GM18498 (cell line): ENCODE data around the gene NHSL1.

Source experiments
- ATAC-seq: cut with Tn5 transposase; IDR thresholded peaks from one replicate; pipeline ENCODE4 v1.9.1; 2021; ENCODE audit warnings: mild to moderate bottlenecking, moderate library complexity; ENCODE audit not compliant: unreplicated experiment

Gene NHSL1

DNA sequence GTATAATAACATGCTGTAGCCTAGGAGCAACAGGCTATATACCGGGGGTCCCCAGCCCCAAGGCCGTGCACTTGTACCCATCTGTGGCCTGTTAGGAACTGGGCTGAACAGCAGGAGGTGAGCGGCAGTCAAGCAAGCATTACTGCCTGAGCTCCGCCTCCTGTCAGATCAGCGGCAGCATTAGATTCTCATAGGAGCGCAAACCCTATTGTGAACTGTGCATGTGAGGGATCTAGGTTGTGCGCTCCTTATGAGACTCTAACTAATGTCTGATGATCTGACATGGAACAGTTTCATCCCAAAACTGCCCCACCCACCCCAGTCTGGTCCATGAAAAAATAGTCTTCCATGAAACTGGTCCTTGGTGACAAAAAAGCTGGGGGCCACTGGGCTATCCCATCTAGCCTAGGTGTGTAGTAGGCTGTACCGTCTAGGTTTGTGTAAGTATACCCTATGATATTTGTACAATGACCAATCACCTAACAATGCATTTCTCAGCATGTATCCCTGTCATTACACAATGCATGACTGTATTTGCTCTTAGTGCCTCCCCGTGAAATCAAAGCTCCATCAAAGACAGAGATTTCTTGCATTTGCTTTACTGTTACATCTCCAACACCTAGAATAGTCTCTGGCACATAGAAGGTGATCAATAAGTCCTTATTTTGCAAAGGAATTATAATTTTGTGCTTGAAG, 30.8 kb downstream of the NHSL1 start:
- no peak for ATAC-seq

DNA sequence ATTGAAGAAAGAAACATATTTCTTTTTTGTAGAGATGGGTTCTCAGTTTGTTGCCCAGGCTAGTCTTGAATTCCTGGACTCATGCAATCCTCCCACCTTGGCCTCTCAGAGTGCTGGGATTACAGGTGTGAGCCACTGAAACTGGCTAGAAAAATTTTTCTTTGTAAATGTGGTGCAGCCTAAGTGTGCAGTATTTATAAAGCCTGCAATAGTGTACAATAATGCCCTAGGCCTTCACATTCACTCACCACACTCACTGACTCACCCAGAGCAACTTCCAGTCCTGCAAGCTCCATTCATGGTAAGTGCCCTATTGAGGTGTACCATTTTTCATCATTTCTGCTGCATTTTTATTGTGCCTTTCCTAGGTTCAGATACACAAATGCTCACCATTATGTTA, 31.4 kb downstream of the NHSL1 start:
- no peak for ATAC-seq

DNA sequence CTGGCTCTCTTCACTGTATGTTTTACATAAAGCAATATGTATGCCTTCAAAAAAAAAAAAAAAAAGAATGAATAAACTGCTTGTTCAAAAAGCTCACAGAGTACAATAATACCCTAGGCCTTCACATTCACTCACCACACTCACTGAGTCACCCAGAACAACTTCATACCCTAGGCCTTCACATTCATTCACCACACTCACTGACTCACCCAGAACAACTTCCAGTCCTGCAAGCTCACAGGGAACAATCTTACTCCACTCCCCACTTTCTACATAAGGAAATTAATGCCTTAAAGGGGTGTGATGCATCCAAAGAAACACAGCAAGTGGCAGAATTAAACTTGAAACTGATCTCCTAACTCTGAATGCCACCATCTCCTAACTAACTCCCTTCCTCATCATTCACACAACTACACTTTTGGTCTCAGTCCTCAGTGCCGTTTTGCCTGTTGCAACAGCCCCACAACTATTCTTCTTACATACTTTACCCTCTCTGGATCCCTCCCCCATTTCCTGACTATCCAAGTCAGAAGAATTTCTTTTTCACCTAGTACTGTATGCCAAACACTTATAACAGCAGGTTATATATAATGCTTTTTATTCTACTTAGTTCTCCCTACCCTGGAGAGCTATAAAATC, 34.2 kb downstream of the NHSL1 start:
- ATAC-seq: no peak

DNA sequence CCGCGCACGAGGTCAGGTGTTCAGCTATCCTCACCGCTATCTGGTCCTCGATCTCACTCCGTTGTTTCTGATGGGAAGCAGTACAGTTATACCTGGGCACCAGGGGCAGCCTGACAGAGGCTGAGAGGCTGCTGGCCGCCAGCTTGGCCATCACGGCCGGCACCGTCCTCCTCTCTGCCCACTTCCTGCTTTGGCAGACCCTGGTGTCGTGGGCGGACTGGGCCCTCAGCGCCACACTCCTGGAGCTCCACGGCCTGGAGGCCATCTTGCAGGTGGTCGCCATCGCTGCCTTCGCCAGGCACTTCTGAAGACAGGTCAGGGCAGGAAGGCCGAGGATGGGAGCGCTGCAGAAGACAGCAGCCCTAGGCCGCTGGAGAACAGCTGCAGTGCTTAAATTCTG, 35.2 kb downstream of the NHSL1 start:
- no peak for ATAC-seq

DNA sequence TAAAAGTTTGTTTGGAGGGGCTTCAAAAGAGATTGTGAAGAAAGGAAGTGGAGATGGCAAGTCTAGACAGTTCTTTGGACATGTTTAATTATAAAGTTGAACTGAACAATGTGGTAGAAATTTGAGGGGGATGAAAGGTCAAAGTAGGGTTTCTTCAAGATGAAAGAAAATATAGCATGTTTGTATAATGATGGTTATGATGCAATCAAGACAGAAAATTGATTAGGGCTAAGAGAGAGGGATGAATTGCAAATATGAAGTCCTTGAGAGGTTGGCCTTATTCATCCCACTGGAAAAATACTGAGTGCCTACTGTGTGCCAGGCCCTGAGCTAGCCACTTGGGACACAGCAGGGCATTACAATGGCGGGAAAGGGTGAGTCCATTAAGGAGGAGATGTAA, 37.6 kb downstream of the NHSL1 start:
- no peak for ATAC-seq

DNA sequence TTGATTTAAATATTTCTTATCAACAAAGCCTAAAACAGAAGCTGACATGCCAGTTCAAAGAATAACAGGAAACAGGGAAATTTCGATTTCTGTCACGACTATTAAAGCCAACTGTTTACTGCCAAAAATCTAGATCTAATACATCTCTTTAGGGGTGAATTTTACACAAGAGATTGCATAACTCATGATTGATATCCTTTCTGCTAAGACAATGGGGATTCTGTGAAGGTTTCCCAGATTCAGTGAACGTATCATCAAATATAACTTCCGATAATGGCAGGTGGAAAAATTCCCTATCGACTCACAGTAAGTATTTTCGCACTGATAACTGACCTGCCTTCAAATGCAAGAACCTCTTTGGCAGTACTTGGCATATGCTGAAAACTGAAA, 42.9 kb downstream of the NHSL1 start:
- ATAC-seq: peak; percentile 9

DNA sequence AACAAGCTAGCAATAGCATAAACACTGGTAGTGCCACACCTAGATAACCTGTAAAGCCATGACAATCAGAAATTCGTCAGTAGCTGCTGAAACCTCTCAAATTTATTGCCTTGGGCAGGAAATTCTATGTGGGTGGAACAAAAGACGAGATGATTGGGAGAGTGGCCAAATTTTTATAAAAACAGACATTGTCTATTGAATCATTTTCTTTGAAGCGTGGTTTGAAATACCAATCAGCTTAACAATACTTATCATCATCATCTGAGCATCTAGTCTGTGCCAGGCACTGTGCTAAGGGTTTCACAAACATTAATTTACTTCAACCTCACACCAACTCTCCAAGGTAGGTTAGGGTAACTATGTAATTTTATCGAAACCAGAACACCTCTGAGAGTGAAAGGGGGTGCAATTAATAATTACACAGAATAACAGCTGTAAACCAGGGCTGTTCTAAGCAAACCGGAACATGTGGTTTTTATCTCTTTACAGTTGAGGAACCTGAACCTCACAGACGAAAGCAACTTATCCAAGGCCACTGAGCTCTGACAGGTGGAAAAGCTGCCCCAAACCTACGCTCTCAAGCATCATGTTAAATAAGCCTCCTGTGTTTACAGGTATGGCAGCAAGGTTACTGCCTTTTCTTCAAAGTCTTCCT, 43.4 kb downstream of the NHSL1 start:
- ATAC-seq: peak; percentile 98

DNA sequence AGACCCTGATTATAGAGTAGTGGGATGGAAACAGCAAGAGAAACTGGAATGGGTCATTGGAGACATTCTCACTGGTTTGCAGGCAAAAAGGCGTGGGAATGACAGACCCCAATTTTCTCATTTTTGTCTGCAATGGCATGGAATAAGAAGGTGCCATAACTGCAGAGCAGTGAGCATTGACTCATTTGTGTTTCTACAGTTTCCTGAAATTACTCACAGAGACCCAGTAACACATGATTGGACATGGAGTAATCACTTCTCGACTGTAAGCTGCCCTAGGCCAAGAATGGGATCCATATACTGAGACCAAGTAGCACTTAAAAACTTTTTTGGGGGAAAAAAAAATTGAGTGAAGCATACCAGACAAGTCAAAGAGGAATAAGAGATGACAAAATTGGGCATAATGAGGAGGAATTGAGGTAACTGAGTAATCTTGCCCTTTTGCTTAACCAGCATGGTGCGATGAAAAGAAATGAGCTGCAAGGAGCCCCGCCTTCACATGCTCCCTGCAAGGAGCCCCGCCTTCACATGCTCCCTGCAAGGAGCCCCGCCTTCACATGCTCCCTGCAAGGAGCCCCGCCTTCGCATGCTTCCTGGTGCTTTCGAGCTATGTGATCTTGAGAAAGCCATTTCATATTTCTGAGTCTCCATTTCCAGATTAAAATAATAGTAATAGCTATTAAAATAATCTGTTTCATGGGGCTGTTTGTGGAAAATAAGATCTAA, 44.1 kb downstream of the NHSL1 start:
- ATAC-seq: no peak

DNA sequence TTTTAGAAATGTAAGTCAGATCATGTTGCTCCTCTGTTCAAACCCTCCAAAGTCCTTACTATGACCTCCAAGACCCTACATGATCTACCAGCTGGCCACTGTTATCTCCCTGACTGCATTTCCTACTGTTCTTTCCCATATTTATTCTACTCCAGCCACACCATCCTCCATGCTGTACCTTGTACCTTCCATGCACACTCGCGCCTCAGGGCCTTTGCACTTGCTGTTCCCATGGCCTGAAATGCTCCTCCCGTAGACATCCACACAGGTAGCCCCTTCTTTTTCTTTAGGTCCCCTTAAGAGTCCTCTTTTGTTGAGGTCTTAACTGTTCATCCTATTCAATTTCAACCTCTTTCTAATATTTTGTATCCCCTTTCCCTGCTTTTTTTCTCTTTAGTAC, 48.3 kb downstream of the NHSL1 start:
- ATAC-seq: no peak

DNA sequence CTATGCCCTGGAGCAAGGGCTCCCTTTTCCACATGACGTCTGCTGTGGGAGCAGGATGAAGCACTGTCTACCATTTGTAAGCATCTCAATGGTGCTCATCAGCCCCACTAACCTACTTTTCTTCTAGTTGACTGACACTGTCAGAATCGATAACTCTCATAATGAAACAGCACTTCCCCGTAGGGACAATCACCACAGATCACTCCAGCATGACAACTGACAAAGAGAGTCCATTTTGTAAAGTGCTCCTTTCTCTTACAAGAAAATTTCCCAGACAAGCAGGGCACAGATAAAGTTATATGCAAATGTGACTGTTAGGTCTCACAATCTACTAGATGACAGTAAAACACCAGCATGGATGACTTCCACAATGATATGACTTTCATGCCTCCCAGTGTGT, 48.8 kb downstream of the NHSL1 start:
- peak; percentile 57 for ATAC-seq

DNA sequence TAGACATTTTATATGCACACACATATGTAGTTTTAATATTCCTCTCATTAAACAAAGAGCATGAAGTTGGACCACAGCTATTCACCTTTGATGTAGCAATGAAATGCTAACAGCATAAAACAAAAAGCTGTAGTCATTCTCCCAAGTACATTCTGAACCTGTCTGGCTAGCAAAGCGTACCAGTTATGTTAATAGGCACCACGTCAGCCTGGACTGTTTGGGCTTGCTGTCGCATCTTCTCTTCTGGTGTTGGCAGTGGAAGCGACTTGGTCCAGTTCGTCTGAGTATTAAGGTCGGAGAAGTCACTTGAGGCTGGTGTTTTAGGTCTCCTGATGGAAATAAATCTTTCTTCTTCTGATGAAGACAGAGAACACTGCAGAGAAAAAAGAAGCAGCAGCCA, 52.5 kb downstream of the NHSL1 start:
- ATAC-seq: no peak

DNA sequence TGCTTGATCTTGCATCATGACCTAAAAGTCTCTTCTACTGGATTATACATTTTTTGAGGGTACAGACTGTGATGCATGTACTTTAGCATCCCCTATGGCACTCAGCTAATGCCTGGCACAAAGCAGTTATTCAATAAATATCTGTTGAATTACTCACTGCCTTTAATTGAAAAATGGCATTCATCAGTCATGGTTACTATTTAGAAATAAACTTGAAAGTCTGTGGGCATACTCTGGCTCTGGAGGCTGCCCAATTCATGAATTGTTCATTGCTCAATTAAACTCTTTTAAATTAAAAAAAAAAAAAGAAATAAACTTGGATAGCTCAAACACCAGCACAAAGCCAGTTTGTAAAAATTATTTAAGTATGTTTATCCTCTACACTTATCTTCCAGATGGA, 55.3 kb downstream of the NHSL1 start:
- no peak for ATAC-seq

DNA sequence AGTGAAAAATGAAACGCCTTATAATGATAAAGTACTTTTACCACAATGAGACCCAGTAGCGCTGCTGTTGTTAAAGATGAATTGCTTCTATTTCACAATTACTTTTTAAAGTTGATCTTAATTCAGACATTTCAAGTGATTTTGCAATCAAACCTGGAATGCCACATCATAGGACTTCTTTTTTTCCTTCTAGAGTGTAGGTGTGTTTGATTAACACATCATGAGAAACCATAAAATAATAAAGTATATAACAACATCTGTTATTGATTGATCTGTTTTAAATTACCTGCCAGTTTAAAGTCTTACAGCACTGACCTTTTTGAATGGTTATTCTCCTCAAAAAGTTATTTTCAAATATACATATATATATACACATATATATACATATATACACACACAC, 56.6 kb downstream of the NHSL1 start:
- no peak for ATAC-seq

DNA sequence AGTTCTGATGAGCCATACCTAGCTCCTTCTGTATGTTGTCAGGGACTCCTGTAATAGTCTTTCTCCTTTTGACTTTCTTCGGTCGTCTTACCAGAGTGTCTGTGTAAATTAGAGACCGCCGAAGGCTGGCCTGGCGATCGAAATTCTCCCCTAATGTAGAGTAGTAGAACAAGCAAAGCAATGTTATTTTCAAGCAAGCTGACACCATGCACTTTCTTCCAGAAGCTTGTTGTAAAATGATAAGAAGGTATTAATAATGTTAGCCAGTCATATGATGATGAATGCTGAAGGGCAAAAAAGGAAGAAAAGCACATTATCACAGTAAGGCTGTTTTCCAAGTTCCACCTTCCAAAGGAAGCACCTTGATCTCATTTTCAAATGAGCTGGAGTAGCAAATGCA, 57.3 kb downstream of the NHSL1 start:
- no peak for ATAC-seq

DNA sequence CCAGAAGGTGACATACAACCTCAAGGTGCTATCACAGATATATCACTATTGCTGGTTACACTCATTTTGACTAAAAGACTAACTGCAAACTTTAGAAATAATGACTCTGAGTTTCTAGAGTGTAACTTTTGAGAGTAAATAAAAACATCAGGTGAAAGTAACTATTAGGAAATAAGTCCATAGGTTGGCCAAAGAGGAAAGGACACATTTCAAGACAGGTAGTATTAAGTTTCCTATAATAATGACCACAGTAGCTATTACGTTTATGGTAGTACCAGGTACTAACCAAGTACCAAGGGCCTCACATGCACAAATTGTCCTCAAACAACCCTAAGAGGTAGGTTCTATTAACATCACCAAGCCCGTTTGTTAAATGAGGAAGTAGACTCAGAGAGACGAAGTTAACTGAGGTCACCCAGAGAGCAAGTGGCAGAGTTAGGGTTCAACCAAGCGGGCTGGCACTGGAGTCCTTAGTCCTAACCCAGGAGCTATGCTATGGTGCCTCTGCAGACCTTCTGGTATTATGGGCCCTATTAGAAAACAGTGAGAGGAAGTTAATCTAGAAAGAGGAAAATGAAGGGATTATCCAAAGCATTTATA, 58.4 kb downstream of the NHSL1 start:
- no peak for ATAC-seq

DNA sequence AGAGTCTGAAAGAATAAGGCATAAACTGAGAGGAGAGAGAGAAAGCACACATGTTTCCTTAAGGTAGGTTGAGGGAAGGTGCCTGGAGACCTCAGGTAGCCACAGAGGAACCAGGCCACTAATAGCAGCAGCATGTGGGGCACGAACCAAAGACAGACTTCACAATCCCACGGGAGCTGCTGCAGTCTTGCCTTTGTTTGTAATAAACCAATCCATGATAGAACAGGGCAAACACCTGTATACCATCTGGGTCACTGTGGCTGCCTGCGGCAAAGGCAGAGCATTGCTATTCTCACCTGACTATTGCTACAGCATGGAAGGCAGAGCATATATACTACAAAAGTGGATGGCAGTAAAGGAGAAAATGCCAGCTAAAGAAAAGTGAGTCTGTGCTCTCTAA, 59.0 kb downstream of the NHSL1 start:
- no peak for ATAC-seq

DNA sequence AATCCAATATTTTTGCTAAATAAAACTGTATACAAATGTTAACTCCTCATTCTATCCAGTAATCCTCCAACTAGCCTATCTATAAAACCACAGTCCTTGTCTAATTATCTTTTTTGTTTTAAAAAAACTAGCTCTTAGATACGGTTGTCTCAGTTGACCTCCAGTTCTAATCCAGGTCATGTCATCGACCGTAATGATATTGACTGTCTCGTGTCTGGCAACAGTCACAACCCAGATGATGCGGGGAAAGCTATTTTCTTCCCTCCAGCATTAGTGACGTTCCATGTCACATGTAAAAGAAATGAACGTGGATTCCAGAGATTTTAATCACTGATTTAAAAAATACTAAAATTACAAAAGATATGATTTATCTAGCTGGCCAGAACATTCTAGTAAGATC, 59.7 kb downstream of the NHSL1 start:
- no peak for ATAC-seq

DNA sequence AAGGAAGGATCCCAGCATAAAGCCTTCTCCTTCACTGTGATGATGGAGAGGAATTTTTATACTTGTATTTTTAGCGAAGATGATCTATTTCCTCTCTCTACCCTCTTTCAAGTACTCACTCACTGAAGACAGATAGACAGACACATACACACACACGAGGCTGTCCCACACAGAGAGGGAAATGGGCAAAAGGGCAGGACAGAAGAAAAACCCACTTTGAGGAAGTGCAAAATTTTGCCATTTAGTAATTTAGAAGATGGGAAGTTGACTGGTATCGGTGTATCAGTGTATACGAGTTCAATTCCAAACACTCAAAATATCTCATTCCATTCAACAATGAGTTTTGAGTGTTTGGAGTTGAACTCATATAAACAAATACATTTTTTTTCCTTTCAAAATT, 64.4 kb downstream of the NHSL1 start:
- ATAC-seq: no peak

DNA sequence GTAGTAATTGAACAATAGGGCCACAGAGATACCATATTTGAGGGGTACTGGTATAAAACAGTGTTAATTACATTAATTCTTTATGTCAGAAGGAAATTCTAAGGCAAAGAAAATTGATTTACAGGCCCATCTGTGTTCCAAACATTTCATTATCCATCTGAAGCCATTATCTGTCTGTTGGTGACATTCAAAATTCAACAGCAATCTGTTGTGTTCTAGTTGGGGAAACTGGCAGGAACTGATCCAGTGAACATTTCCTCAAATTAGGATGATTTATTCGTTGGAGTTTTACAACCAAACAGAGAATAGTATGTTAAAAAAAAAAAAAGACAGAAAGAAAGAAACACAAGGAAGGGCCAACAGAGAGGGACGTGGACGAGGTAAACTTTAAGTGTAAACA, 65.2 kb downstream of the NHSL1 start:
- ATAC-seq: no peak

DNA sequence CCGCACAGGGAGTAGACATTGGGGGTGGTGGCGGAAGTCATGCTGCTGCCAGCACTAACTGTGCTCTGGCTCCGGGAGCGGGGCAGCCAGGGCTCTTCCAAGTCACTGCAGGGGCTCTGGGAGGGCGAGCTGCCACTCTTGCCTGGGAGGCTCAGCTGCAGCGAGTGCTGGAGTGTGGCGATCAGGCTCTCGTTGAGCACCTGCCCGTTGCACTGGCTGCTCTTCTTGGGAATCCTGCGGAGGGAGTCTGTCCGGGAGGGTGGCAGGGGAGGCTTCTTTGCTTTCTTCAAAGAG, 67.3 kb downstream of the NHSL1 start:
- ATAC-seq: no peak

DNA sequence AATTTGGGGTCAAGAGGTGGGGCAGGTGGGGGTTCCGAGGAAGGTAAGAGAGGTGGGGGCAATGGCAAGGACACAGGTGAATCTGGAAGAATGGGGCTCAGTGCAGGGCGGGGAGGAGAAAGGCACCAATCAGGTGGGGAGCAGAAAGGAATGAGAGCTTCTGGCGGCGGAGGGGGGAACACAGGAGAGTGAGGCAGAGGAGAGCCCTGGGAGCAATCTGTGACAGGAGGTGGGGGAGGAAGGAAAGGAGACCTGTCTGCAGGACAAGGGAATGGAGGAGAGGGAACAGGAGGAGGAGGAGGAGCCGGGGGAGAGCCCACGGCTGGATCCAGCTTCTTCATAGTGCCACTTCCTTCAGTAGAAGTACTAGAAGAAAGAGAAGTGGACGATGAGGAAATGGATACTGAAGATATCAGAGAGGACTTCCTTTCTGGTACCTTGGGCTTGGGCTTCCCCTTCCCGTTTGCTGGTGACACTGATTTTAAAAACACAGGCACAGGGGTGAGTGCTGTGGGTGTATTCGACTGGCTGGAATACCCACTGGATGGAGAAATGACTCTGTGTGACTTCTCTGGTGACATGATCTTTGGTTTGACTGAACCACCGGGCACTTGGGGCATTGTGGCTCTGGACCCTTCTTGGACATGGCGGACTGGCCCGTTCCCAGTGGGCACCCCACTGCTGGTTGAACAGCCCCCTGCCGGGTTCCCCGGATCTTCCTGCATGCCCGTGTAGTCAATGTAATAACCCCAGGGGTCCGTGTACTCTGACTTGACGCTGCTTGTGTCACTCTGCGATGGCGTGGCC, 67.8 kb downstream of the NHSL1 start:
- no peak for ATAC-seq
